HepG2 (cell line): ENCODE data around the gene TEKT5. TPM values are rescaled to one million over a fixed set of nuclear protein-coding genes. Genes with fewer than 3 reads are reported as not detected.

Source experiments
- ADNP ChIP-seq: sonication (generic); formaldehyde crosslinking; IDR thresholded peaks from 2 replicates; pipeline ENCODE4 v1.4.0; 2020; ENCODE audit warnings: missing genetic modification reagents
- BRCA1 ChIP-seq: sonication (generic); formaldehyde crosslinking; IDR thresholded peaks from 2 replicates; pipeline ENCODE4 v1.4.0; 2020; ENCODE audit warnings: missing genetic modification reagents
- CBX5 ChIP-seq: sonication (generic); formaldehyde crosslinking; IDR thresholded peaks from 2 replicates; pipeline ENCODE4 v1.4.0; 2020; ENCODE audit warnings: missing genetic modification reagents, borderline replicate concordance
- CREM ChIP-seq, 2 experiments: sonication (generic) in 1 of 2; formaldehyde crosslinking in 1 of 2; IDR thresholded peaks; 2 replicates each; pipeline versions ENCODE4 v1.4.0 to v1.6.1; 2016 to 2020; ENCODE audit warnings: antibody characterized with exemption in 1 of 2, mild to moderate bottlenecking in 1 of 2, missing genetic modification reagents in 1 of 2
- HES4 ChIP-seq: sonication (generic); formaldehyde crosslinking; IDR thresholded peaks from 2 replicates; pipeline ENCODE4 v1.9.0; 2021; ENCODE audit warnings: mild to moderate bottlenecking, missing genetic modification reagents, borderline replicate concordance
- KMT2B ChIP-seq: IDR thresholded peaks from 2 replicates; pipeline ENCODE4 v1.6.1; 2016; ENCODE audit warnings: missing genetic modification reagents, missing compliant biosample characterization
- SIN3B ChIP-seq: fragments of 150-350 bp; IDR thresholded peaks from 2 replicates; pipeline ENCODE4 v1.6.1; 2014; ENCODE audit warnings: low read length
- SMAD3 ChIP-seq: sonication (generic); formaldehyde crosslinking; IDR thresholded peaks from 2 replicates; pipeline ENCODE4 v1.4.0; 2020; ENCODE audit warnings: missing genetic modification reagents
- TP53 ChIP-seq: sonication (generic); formaldehyde crosslinking; conservative IDR thresholded peaks from 2 replicates; pipeline ENCODE4 v1.4.0; 2020; ENCODE audit warnings: missing genetic modification reagents
- XBP1 ChIP-seq: sonication (generic); formaldehyde crosslinking; IDR thresholded peaks from 2 replicates; pipeline ENCODE4 v1.5.0; 2020; ENCODE audit warnings: missing genetic modification reagents
- ZFP37 ChIP-seq: sonication (generic); formaldehyde crosslinking; IDR thresholded peaks from 2 replicates; pipeline ENCODE4 v1.4.0; 2020; ENCODE audit warnings: missing genetic modification reagents, borderline replicate concordance
- ZNF3 ChIP-seq: IDR thresholded peaks from 2 replicates; pipeline ENCODE4 v1.7.0; 2017; ENCODE audit warnings: inconsistent platforms
- ZNF776 ChIP-seq: sonication (generic); formaldehyde crosslinking; IDR thresholded peaks from 2 replicates; pipeline ENCODE4 v1.4.0; 2020; ENCODE audit warnings: mild to moderate bottlenecking, missing genetic modification reagents
- polyA plus RNA-seq, 8 experiments: library from polyadenylated mRNA; depleted of rRNA in 3 of 8; stranded (reverse) in 7 of 8; unstranded in 1 of 8; fragments of >200 nt; fragmentation: Illumina TruSeq in 4 of 8; extraction: Trizol in 4 of 8; gene quantifications; 2 replicates each; pipeline versions ENCODE4 v1.2.1 to v1.2.3, GENCODE V29; 2011 to 2016; ENCODE audit warnings: low read depth in 4 of 8, missing spikeins in 1 of 8, mixed read lengths in 1 of 8; ENCODE audit not compliant: insufficient read depth in 1 of 8
- total RNA-seq, 5 experiments: library from RNA; depleted of rRNA; stranded (reverse); fragments of >200 nt; fragmentation: Illumina TruSeq; extraction: Trizol; gene quantifications; 2 replicates each; pipeline ENCODE4 v1.2.3, GENCODE V29; 2016; ENCODE audit warnings: low read depth in 1 of 5
- TF ChIP-seq, protein P1 (sequence below): sonication (generic); formaldehyde crosslinking; IDR thresholded peaks from 2 replicates; pipeline ENCODE4 v1.9.0; 2021; ENCODE audit warnings: mild to moderate bottlenecking, missing genetic modification reagents
- TF ChIP-seq, protein P2 (sequence below): sonication (generic); formaldehyde crosslinking; IDR thresholded peaks from 2 replicates; pipeline ENCODE4 v1.4.0; 2020; ENCODE audit warnings: missing genetic modification reagents
- TF ChIP-seq, protein P3 (sequence below), 2 experiments: sonication (generic) in 1 of 2; formaldehyde crosslinking in 1 of 2; IDR thresholded peaks; 2 replicates each; pipeline versions ENCODE4 v1.4.0 to v1.6.1; 2016 to 2020; ENCODE audit warnings: borderline replicate concordance in 1 of 2, low read depth in 1 of 2, mild to moderate bottlenecking in 1 of 2, missing genetic modification reagents in 1 of 2

Gene TEKT5
- total and polyA plus RNA-seq, 2 of the 13 experiments (the other 11 are each of a cell fraction or from before 2014, with no cell fraction given), result 0.16 TPM; not detected in 1

DNA sequence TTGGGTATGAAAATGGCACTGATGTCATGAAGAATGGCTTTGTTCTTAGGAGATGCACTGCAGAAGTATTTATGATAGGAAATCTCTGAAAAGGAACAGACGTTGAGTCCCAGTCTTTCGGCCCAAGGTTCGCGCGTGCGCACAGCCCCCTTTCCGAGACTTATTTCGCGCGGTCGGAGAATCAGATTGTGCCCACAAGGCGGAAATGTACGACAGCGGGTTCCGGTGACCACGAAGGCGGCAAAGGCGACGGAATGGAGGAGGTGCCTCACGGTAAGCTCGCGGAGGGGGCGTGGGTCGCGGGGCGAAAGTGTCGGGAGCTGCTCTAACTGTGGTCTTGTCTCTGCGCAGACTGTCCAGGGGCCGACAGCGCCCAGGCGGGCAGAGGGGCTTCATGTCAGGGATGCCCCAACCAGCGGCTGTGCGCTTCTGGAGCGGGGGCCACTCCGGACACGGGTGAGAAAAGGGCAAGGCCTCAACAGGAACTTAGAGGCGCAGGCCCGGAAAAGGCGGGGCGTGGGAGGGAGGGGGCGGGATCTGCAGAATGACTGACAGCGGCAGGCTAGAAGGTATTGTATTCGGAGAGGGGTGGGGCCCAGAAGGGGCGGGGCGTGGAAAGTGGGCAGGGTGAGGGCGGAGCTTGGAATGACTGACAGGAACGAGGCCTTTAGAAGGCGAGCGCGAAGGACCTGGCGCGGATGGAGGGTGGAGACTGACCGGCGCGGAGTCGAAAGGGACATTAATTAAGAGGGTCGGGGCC, 49.1 kb upstream of the TEKT5 start, which contains the start of gene NUBP1 (continued):
- TF ChIP-seq, protein P1, sequence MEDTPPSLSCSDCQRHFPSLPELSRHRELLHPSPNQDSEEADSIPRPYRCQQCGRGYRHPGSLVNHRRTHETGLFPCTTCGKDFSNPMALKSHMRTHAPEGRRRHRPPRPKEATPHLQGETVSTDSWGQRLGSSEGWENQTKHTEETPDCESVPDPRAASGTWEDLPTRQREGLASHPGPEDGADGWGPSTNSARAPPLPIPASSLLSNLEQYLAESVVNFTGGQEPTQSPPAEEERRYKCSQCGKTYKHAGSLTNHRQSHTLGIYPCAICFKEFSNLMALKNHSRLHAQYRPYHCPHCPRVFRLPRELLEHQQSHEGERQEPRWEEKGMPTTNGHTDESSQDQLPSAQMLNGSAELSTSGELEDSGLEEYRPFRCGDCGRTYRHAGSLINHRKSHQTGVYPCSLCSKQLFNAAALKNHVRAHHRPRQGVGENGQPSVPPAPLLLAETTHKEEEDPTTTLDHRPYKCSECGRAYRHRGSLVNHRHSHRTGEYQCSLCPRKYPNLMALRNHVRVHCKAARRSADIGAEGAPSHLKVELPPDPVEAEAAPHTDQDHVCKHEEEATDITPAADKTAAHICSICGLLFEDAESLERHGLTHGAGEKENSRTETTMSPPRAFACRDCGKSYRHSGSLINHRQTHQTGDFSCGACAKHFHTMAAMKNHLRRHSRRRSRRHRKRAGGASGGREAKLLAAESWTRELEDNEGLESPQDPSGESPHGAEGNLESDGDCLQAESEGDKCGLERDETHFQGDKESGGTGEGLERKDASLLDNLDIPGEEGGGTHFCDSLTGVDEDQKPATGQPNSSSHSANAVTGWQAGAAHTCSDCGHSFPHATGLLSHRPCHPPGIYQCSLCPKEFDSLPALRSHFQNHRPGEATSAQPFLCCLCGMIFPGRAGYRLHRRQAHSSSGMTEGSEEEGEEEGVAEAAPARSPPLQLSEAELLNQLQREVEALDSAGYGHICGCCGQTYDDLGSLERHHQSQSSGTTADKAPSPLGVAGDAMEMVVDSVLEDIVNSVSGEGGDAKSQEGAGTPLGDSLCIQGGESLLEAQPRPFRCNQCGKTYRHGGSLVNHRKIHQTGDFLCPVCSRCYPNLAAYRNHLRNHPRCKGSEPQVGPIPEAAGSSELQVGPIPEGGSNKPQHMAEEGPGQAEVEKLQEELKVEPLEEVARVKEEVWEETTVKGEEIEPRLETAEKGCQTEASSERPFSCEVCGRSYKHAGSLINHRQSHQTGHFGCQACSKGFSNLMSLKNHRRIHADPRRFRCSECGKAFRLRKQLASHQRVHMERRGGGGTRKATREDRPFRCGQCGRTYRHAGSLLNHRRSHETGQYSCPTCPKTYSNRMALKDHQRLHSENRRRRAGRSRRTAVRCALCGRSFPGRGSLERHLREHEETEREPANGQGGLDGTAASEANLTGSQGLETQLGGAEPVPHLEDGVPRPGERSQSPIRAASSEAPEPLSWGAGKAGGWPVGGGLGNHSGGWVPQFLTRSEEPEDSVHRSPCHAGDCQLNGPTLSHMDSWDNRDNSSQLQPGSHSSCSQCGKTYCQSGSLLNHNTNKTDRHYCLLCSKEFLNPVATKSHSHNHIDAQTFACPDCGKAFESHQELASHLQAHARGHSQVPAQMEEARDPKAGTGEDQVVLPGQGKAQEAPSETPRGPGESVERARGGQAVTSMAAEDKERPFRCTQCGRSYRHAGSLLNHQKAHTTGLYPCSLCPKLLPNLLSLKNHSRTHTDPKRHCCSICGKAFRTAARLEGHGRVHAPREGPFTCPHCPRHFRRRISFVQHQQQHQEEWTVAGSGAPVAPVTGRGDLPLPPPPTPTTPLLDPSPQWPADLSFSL, result no peak
- peak; percentile 97; the same call in 1 of the 2 replicates for TF ChIP-seq HES4 (CRISPR knock-in tag)
- TF ChIP-seq, protein P2, sequence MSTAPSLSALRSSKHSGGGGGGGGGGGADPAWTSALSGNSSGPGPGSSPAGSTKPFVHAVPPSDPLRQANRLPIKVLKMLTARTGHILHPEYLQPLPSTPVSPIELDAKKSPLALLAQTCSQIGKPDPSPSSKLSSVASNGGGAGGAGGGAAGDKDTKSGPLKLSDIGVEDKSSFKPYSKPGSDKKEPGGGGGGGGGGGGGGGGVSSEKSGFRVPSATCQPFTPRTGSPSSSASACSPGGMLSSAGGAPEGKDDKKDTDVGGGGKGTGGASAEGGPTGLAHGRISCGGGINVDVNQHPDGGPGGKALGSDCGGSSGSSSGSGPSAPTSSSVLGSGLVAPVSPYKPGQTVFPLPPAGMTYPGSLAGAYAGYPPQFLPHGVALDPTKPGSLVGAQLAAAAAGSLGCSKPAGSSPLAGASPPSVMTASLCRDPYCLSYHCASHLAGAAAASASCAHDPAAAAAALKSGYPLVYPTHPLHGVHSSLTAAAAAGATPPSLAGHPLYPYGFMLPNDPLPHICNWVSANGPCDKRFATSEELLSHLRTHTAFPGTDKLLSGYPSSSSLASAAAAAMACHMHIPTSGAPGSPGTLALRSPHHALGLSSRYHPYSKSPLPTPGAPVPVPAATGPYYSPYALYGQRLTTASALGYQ (CRISPR knock-in tag), result no peak
- TF ChIP-seq CREM (IDR thresholded peaks at IDR 0.05), result peak; percentile 89
- no peak for TF ChIP-seq CREM (CRISPR knock-in tag; IDR thresholded peaks at IDR 0.05)
- no peak for TF ChIP-seq XBP1 (CRISPR knock-in tag)
- peak; percentile 87 for TF ChIP-seq SMAD3 (CRISPR knock-in tag)
- 0 out of 2 replicates have a peak, but pooled peaks have one; percentile 34 for TF ChIP-seq SIN3B
- no peak; the same call in 1 of the 2 replicates for TF ChIP-seq BRCA1 (CRISPR knock-in tag)
- TF ChIP-seq ADNP, result no peak
- TF ChIP-seq, protein P3, sequence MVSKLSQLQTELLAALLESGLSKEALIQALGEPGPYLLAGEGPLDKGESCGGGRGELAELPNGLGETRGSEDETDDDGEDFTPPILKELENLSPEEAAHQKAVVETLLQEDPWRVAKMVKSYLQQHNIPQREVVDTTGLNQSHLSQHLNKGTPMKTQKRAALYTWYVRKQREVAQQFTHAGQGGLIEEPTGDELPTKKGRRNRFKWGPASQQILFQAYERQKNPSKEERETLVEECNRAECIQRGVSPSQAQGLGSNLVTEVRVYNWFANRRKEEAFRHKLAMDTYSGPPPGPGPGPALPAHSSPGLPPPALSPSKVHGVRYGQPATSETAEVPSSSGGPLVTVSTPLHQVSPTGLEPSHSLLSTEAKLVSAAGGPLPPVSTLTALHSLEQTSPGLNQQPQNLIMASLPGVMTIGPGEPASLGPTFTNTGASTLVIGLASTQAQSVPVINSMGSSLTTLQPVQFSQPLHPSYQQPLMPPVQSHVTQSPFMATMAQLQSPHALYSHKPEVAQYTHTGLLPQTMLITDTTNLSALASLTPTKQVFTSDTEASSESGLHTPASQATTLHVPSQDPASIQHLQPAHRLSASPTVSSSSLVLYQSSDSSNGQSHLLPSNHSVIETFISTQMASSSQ (IDR thresholded peaks at IDR 0.05; ENCODE audit: low read depth), result no peak
- TF ChIP-seq, protein P3 (CRISPR knock-in tag; IDR thresholded peaks at IDR 0.05; ENCODE audit: borderline replicate concordance), result peak; percentile 86
- TF ChIP-seq TP53 (CRISPR knock-in tag), result 0 out of 2 replicates have a peak, but pooled peaks have one; percentile 24
- peak; percentile 81; the same call in 1 of the 2 replicates for TF ChIP-seq ZFP37 (CRISPR knock-in tag)
- TF ChIP-seq KMT2B (CRISPR knock-in tag), result peak; percentile 85
- TF ChIP-seq CBX5 (CRISPR knock-in tag), result peak; percentile 88; the same call in 1 of the 2 replicates
- TF ChIP-seq ZNF3 (CRISPR knock-in tag), result peak; percentile 34; the same call in 1 of the 2 replicates
- TF ChIP-seq ZNF776 (CRISPR knock-in tag), result peak; percentile 92
